ENCODE results near the gene RTKN2.
A peak's percentile ranks its signal among the peaks of the same experiment; 100 is the strongest.
"Not testable (repeated sequence)": the region's sequence is repeated elsewhere in the genome, so short reads cannot be mapped to it uniquely, and the experiment has no call there.

The RTKN2 gene

DNA sequence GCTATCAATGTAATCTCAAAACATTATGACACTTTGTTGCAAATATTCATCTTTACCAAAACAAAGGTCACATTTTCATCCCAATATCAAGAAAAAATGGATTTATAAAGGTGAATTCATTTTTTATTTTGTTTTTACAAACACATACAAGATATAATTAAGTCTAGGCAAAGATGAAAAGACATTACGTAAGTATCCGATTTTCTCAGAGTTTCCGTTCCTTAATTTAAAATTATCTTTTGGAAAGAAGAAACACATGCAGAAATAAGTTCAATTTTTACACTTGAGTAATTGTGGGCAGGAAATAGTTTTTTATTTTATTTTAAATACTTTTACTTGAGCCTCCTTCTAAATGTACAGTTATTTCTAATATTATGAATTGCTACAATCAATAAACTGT is 24.6 kb downstream of the RTKN2 start:
- no peaks in the 10 kb centered on the region for H3K9me3 Mint-ChIP-seq
- H3K27ac Mint-ChIP-seq: peak overlapping the region; percentile 90
- H3K4me3 Mint-ChIP-seq: peak overlapping the region; percentile 75
- H3K36me3 Mint-ChIP-seq (ENCODE audit: low read depth): peaks cover 6% of the 10 kb centered on the region
- H3K4me1 Mint-ChIP-seq (ENCODE audit: low read depth): peaks cover 33% of the 10 kb centered on the region
- H3K27me3 Mint-ChIP-seq (ENCODE audit: low read depth): no peaks in the 10 kb centered on the region

DNA sequence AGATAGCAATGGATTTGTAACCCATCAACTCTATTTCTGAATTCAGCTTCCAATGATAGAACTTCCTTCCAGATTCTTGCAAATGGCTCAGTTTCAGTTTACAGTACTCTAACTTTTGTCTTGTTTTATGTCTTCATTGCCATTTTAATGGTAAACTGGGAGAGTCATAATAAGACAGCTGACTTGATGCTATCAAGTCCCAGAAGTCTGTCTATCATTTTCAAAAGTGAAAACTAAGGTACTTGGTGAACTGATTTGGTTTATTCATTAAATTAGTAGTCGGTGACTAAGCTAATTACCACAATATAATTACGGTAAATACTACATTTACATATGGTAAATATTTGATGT is 25.0 kb downstream of the RTKN2 start:
- H3K4me1 Mint-ChIP-seq (ENCODE audit: low read depth): peaks cover 35% of the 10 kb centered on the region
- H3K36me3 Mint-ChIP-seq (ENCODE audit: low read depth): peaks cover 6% of the 10 kb centered on the region
- no peaks in the 10 kb centered on the region for H3K9me3 Mint-ChIP-seq
- H3K4me3 Mint-ChIP-seq: peak overlapping the region; percentile 75
- H3K27me3 Mint-ChIP-seq (ENCODE audit: low read depth): no peaks in the 10 kb centered on the region
- peak overlapping the region; percentile 90 for H3K27ac Mint-ChIP-seq

GRCh38 chr10:62242965-62243646 is 25.5 kb downstream of the RTKN2 start:
- Mint-ChIP-seq H3K4me1 (ENCODE audit: low read depth) (peaks cover 36% of the 10 kb centered on the region), H3K27ac (peak overlapping the region; percentile 90), H3K4me3 (peak overlapping the region; percentile 75)
- not testable (repeated sequence) for H3K27me3 Mint-ChIP-seq (ENCODE audit: low read depth); H3K9me3 Mint-ChIP-seq; H3K36me3 Mint-ChIP-seq (ENCODE audit: low read depth)

DNA sequence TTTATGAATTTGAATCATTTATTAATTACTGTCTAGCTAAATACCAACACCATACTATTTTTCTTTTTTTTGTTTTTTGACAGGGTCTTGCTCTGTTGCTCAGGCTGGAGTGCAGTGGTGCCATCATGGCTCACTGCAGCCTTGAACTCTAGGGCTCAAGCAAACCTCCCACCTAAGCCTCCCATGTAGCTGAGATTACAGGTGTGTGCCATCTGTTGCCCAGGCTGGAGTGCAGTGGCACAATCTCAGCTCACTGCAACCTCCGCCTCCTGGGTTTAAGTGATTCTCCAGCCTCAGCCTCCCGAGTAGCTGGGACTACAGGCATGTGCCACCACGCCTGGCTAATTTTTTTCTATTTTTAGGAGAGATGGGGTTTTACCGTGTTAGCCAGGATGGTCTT is 27.1 kb downstream of the RTKN2 start:
- Mint-ChIP-seq H3K4me1 (ENCODE audit: low read depth) (peaks cover 39% of the 10 kb centered on the region), H3K27ac (peak overlapping the region; percentile 26)
- not testable (repeated sequence) for H3K36me3 Mint-ChIP-seq (ENCODE audit: low read depth); H3K4me3 Mint-ChIP-seq; H3K27me3 Mint-ChIP-seq (ENCODE audit: low read depth); H3K9me3 Mint-ChIP-seq

- peak overlapping the region; percentile 7 for H3K4me3 Mint-ChIP-seq
These were observed 28.6 kb downstream of the RTKN2 start for GRCh38 chr10:62239994-62240393.

DNA sequence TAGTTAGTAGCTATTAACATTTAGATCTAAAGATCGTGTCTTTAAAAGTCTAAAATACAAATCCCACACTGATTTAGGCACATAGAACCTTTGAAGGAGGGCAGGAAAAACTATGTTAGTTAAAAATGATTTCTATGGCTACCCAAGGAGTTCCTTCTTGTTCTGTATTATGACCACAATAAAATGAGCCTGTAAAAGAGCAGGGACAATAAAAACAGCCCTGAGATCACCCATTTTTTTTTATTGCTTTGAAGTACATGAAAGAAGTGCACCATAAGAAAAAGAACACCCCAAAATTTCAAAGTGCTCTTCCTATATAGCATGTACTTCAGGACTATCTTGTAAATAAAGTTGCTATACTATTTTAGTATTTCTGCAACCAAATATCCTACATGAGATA is 29.8 kb downstream of the RTKN2 start:
- H3K9me3 Mint-ChIP-seq: no peaks in the 10 kb centered on the region
- H3K27me3 Mint-ChIP-seq (ENCODE audit: low read depth): no peaks in the 10 kb centered on the region
- H3K36me3 Mint-ChIP-seq (ENCODE audit: low read depth): peaks cover 10% of the 10 kb centered on the region
- peak overlapping the region; percentile 31 for H3K27ac Mint-ChIP-seq
- H3K4me3 Mint-ChIP-seq: no peak overlapping the region
- peaks cover 34% of the 10 kb centered on the region for H3K4me1 Mint-ChIP-seq (ENCODE audit: low read depth)

More at GRCh38 chr10:62239994-62240393, 28.6 kb downstream of the RTKN2 start:
- H3K36me3 Mint-ChIP-seq (ENCODE audit: low read depth): peaks cover 6% of the 10 kb centered on the region
- H3K9me3 Mint-ChIP-seq: no peaks in the 10 kb centered on the region
- H3K27ac Mint-ChIP-seq: peak overlapping the region; percentile 55
- H3K4me1 Mint-ChIP-seq (ENCODE audit: low read depth): peaks cover 35% of the 10 kb centered on the region
- no peaks in the 10 kb centered on the region for H3K27me3 Mint-ChIP-seq (ENCODE audit: low read depth)

- Mint-ChIP-seq H3K4me3 (no peak overlapping the region), H3K9me3 (no peaks in the 10 kb centered on the region), H3K36me3 (ENCODE audit: low read depth) (peaks cover 4% of the 10 kb centered on the region), H3K27me3 (ENCODE audit: low read depth) (no peaks in the 10 kb centered on the region), H3K4me1 (ENCODE audit: low read depth) (peaks cover 27% of the 10 kb centered on the region), H3K27ac (no peak overlapping the region)
These were observed 30.7 kb downstream of the RTKN2 start for GRCh38 chr10:62237966-62238365.

DNA sequence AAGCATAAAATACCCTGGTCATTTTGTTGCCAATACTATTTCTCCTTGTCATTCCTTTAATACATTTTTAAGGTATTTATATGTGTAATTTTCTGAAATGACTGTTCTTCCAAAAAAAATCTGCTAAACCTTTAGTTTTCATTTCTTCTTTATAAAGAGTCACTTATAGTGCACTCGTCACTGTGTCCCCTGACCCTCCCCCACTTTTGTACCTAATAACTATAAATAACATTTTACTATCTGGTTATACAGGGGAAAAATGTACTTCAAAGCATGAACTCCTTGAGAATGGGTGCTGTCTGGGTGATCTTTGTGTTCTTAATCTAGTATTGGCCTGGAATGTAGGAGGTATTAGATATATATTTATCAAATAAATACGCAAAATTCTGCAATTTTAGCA is 31.1 kb downstream of the RTKN2 start:
- Mint-ChIP-seq H3K9me3 (no peaks in the 10 kb centered on the region), H3K36me3 (ENCODE audit: low read depth) (peaks cover 4% of the 10 kb centered on the region), H3K4me3 (no peak overlapping the region), H3K27me3 (ENCODE audit: low read depth) (no peaks in the 10 kb centered on the region), H3K27ac (no peak overlapping the region), H3K4me1 (ENCODE audit: low read depth) (peaks cover 27% of the 10 kb centered on the region)

DNA sequence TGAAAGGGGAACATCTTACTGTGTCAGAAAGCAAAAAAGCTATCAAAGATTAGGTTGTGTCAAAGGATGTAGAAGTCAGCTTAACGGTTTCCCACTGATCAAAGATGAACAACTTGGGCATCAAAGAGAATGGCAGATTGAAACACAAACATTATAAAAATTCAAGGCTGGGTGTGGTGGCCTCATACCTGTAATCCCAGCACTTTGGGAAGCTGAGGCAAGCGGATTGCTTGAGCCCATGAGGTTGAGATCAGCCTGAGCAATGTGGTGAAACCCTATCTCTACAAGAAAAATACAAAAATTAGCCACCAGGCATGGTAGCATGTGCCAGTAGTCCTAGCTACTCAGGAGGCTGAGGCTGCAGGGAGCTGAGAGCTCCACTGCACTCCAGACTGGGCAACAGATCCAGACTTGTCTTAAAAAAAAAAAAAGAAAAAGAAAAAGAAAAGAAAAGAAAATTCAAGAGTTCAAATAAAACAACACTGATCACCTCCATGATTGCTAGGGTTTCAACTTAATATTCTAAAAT is 34.5 kb downstream of the RTKN2 start:
- peak overlapping the region; percentile 34 for H3K27ac Mint-ChIP-seq
- H3K4me3 Mint-ChIP-seq: peak overlapping the region; percentile 63

DNA sequence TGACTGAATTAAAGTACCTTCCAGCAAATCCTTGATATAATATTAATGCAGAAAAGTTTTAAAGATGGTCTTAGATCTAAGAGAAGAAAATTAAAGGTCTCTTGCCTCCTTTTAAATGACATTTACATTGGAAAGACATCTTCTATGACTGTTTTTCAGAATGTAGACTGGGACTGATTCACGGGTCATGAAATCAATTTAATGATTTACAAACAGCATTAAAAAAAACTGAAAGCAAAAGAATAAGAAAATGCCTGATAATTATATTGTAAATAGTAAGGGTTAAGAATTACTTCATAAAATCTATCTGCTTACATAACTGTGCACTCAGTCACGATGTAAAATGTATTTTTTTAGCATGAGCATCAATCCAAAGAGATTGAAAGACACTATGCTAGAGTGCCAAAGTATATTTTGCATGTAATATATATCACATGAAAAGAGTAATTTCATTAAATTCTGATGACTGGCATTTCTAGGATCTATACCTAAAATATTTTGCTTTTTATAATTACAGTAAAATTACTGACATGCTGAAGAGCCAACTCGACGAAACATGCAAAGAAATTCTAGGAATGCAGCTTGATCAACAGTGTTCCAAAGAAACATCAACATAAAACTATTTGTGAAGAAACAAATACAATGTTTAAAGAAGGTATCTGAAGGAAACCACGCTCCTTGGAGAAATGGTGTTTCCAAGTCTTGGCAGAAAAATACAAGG is 35.1 kb downstream of the RTKN2 start:
- peaks cover 4% of the 10 kb centered on the region for H3K36me3 Mint-ChIP-seq (ENCODE audit: low read depth)
- H3K4me1 Mint-ChIP-seq (ENCODE audit: low read depth): peaks cover 16% of the 10 kb centered on the region
- H3K4me3 Mint-ChIP-seq: peak overlapping the region; percentile 63
- no peaks in the 10 kb centered on the region for H3K9me3 Mint-ChIP-seq
- peak overlapping the region; percentile 34 for H3K27ac Mint-ChIP-seq
- no peaks in the 10 kb centered on the region for H3K27me3 Mint-ChIP-seq (ENCODE audit: low read depth)

More for the DNA sequence above, 34.5 kb downstream of the RTKN2 start:
- no peaks in the 10 kb centered on the region for H3K27me3 Mint-ChIP-seq (ENCODE audit: low read depth)
- peaks cover 20% of the 10 kb centered on the region for H3K4me1 Mint-ChIP-seq (ENCODE audit: low read depth)
- peaks cover 4% of the 10 kb centered on the region for H3K36me3 Mint-ChIP-seq (ENCODE audit: low read depth)
- no peaks in the 10 kb centered on the region for H3K9me3 Mint-ChIP-seq

- Mint-ChIP-seq H3K27me3 (ENCODE audit: low read depth) (no peaks in the 10 kb centered on the region), H3K4me3 (peak overlapping the region; percentile 19), H3K4me1 (ENCODE audit: low read depth) (peaks cover 15% of the 10 kb centered on the region), H3K9me3 (no peaks in the 10 kb centered on the region), H3K27ac (no peak overlapping the region), H3K36me3 (ENCODE audit: low read depth) (peaks cover 4% of the 10 kb centered on the region)
These were observed 36.8 kb downstream of the RTKN2 start for GRCh38 chr10:62231805-62232204.

GRCh38 chr10:62231371-62231770 is 37.3 kb downstream of the RTKN2 start:
- Mint-ChIP-seq H3K27ac (no peak overlapping the region), H3K9me3 (no peaks in the 10 kb centered on the region), H3K36me3 (ENCODE audit: low read depth) (peaks cover 4% of the 10 kb centered on the region), H3K4me3 (no peak overlapping the region), H3K4me1 (ENCODE audit: low read depth) (peaks cover 13% of the 10 kb centered on the region), H3K27me3 (ENCODE audit: low read depth) (no peaks in the 10 kb centered on the region)

GRCh38 chr10:62230344-62231121 is 38.1 kb downstream of the RTKN2 start:
- Mint-ChIP-seq H3K9me3 (no peaks in the 10 kb centered on the region), H3K4me1 (ENCODE audit: low read depth) (peaks cover 10% of the 10 kb centered on the region), H3K4me3 (no peak overlapping the region), H3K27me3 (ENCODE audit: low read depth) (no peaks in the 10 kb centered on the region), H3K36me3 (ENCODE audit: low read depth) (peaks cover 4% of the 10 kb centered on the region), H3K27ac (no peak overlapping the region)

DNA sequence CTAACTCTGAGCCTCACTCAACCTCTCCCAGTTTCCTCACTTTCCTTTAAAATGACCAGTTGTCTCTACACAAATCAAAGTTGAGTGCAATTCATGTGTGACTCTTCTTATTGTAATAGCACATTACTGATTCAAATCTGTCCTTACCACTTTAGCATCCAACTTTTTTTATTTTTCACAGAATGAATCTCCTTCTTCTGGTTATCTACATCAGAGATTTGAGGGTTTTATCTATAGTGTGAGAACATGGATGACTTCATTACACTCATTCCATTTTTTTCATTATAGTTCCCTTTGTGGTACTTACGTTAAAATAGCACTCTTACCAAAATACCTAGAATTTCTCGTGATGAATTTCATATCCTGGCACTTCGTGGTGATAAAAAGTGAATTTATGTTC is 43.3 kb downstream of the RTKN2 start:
- H3K4me3 Mint-ChIP-seq: no peak overlapping the region
- H3K27me3 Mint-ChIP-seq (ENCODE audit: low read depth): no peaks in the 10 kb centered on the region
- peak overlapping the region; percentile 50 for H3K27ac Mint-ChIP-seq
- H3K4me1 Mint-ChIP-seq (ENCODE audit: low read depth): peaks cover 3% of the 10 kb centered on the region
- peaks cover 16% of the 10 kb centered on the region for H3K36me3 Mint-ChIP-seq (ENCODE audit: low read depth)
- peaks cover 10% of the 10 kb centered on the region for H3K9me3 Mint-ChIP-seq

Measured in T-helper 1 cell treated with Interleukin-12 subunit alpha and Interleukin-12 subunit beta and Interleukin-4 antibody, amounts not matched to agents 30 μg/mL and 1 μg/mL, for 36 hours (primary cell).